ENCODE data around the gene ANKMY1. TPM values are rescaled to one million over a fixed set of nuclear protein-coding genes. Genes with fewer than 3 reads are reported as not detected.

The ANKMY1 gene
- total and polyA plus RNA-seq, 2 of the 13 experiments (the other 11 are each of a cell fraction or from before 2014, with no cell fraction given): 11.7 to 18.8 TPM

DNA sequence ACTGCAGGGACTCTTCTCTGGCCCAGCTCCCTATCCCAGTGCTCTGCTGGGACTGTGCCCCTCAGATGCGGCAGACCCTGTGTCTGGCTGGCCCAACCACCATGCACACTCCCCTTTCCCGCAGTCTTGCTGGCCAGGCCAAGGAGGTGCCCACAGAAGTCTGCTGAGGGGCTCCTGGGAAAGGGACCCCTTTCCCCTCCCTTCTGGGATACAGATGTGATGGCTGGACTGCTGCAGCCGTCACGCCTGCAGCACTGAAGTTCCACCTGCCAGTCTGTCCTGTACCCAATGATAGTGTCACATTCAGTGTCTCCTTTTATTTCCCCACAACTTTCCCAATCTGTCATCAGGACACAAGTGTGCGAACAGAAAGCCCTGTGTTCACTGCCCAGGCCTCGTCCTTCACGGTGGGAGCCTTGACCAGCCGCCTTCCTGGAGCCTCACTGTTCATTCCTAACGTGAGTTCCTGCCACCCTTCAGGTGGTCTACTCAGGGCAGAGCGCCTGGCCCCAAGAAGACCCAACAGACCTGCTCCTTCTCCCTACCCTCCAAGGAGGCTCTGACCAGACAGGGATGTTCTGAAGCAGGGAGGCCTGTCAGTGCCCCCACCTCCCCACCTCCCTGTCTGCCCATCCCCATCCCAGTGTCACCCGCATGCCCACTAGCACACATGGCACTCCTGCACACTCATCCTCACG lies 47.1 kb downstream of the ANKMY1 start (continued):
- no peak for TF ChIP-seq JDP2 (CRISPR knock-in tag; IDR thresholded peaks at IDR 0.05; ENCODE audit: borderline replicate concordance)
- TF ChIP-seq ZNF292 (CRISPR knock-in tag; IDR thresholded peaks at IDR 0.05; ENCODE audit: borderline replicate concordance, low read depth): no peak
- TF ChIP-seq BCL6 (CRISPR knock-in tag; IDR thresholded peaks at IDR 0.05): no peak
- TF ChIP-seq DPF2 (CRISPR knock-in tag; IDR thresholded peaks at IDR 0.05; ENCODE audit: borderline replicate concordance, low read depth): no peak
- TF ChIP-seq TBX3 (IDR thresholded peaks at IDR 0.05; ENCODE audit: borderline replicate concordance): no peak
- no peak for TF ChIP-seq HHEX (CRISPR knock-in tag; IDR thresholded peaks at IDR 0.05)
- no peak for TF ChIP-seq MYC (CRISPR knock-in tag; IDR thresholded peaks at IDR 0.05; ENCODE audit: borderline replicate concordance)
- no peak for TF ChIP-seq MAZ (IDR thresholded peaks at IDR 0.05; ENCODE audit: borderline replicate concordance, low read depth, low read length)
- TF ChIP-seq MAZ (CRISPR knock-in tag; IDR thresholded peaks at IDR 0.05; ENCODE audit: low read depth): no peak
- no peak for TF ChIP-seq PITX1 (CRISPR knock-in tag; IDR thresholded peaks at IDR 0.05)
- no peak for TF ChIP-seq ZNF160 (CRISPR knock-in tag; IDR thresholded peaks at IDR 0.05)
- no peak for TF ChIP-seq HMG20A (CRISPR knock-in tag; IDR thresholded peaks at IDR 0.05; ENCODE audit: borderline replicate concordance)
- TF ChIP-seq, protein P1, sequence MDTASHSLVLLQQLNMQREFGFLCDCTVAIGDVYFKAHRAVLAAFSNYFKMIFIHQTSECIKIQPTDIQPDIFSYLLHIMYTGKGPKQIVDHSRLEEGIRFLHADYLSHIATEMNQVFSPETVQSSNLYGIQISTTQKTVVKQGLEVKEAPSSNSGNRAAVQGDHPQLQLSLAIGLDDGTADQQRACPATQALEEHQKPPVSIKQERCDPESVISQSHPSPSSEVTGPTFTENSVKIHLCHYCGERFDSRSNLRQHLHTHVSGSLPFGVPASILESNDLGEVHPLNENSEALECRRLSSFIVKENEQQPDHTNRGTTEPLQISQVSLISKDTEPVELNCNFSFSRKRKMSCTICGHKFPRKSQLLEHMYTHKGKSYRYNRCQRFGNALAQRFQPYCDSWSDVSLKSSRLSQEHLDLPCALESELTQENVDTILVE (CRISPR knock-in tag; IDR thresholded peaks at IDR 0.05): no peak
- no peak for TF ChIP-seq ZNF44 (CRISPR knock-in tag; IDR thresholded peaks at IDR 0.05)
- TF ChIP-seq, protein P2, sequence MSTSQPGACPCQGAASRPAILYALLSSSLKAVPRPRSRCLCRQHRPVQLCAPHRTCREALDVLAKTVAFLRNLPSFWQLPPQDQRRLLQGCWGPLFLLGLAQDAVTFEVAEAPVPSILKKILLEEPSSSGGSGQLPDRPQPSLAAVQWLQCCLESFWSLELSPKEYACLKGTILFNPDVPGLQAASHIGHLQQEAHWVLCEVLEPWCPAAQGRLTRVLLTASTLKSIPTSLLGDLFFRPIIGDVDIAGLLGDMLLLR (CRISPR knock-in tag; IDR thresholded peaks at IDR 0.05): no peak

Data from HepG2 (cell line).